GM18519 (cell line): Measurements from ENCODE around the gene AGFG2.
"Not testable (repeated sequence)": the region's sequence is repeated elsewhere in the genome, so short reads cannot be mapped to it uniquely, and the experiment has no call there.

Experiments
- ATAC-seq: cut with Tn5 transposase; IDR thresholded peaks from one replicate; pipeline ENCODE4 v1.9.1; 2021; ENCODE audit warnings: mild to moderate bottlenecking, moderate library complexity; ENCODE audit not compliant: unreplicated experiment, low FRiP score

Gene AGFG2

GRCh38 chr7:100520138-100520537 is 18.9 kb upstream of the AGFG2 start:
- ATAC-seq: no peak

- ATAC-seq: no peak
Observed at GRCh38 chr7:100521076-100521475, 17.9 kb upstream of the AGFG2 start.

- ATAC-seq: not testable (repeated sequence)
Observed at GRCh38 chr7:100521909-100522593, 17.0 kb upstream of the AGFG2 start.

GRCh38 chr7:100523192-100523591 is 15.8 kb upstream of the AGFG2 start:
- not testable (repeated sequence) for ATAC-seq

GRCh38 chr7:100528108-100528866 is 10.7 kb upstream of the AGFG2 start:
- not testable (repeated sequence) for ATAC-seq

- no peak for ATAC-seq
Observed at GRCh38 chr7:100532165-100533022, 6.6 kb upstream of the AGFG2 start.

GRCh38 chr7:100535982-100536381 is 3.0 kb upstream of the AGFG2 start:
- ATAC-seq: not testable (repeated sequence)

- ATAC-seq: not testable (repeated sequence)
Observed at GRCh38 chr7:100536695-100537094, 2.3 kb upstream of the AGFG2 start.

- no peak for ATAC-seq
Observed at GRCh38 chr7:100538348-100538653, 702 bp upstream of the AGFG2 start.

- ATAC-seq: no peak
Observed at GRCh38 chr7:100539436-100540006, 518 bp downstream of the AGFG2 start.

- ATAC-seq: no peak
Observed at GRCh38 chr7:100540073-100540723, 1.2 kb downstream of the AGFG2 start.

- ATAC-seq: not testable (repeated sequence)
Observed at GRCh38 chr7:100541309-100541708, 2.3 kb downstream of the AGFG2 start.

- no peak for ATAC-seq
Observed at GRCh38 chr7:100543586-100543985, 4.6 kb downstream of the AGFG2 start.

- ATAC-seq: no peak
Observed at GRCh38 chr7:100544386-100544785, 5.4 kb downstream of the AGFG2 start.

GRCh38 chr7:100544967-100545359 is 6.0 kb downstream of the AGFG2 start:
- ATAC-seq: no peak

- peak; percentile 45 for ATAC-seq
Observed at GRCh38 chr7:100545360-100546128, 6.5 kb downstream of the AGFG2 start.

- ATAC-seq: no peak
Observed at GRCh38 chr7:100546129-100546925, 7.3 kb downstream of the AGFG2 start.

- no peak for ATAC-seq
Observed at GRCh38 chr7:100546926-100547800, 8.2 kb downstream of the AGFG2 start.
